Measurements from ENCODE around the gene PCDHGB1.
"Not testable (repeated sequence)": the region's sequence is repeated elsewhere in the genome, so short reads cannot be mapped to it uniquely, and the experiment has no call there.

Gene PCDHGB1

DNA sequence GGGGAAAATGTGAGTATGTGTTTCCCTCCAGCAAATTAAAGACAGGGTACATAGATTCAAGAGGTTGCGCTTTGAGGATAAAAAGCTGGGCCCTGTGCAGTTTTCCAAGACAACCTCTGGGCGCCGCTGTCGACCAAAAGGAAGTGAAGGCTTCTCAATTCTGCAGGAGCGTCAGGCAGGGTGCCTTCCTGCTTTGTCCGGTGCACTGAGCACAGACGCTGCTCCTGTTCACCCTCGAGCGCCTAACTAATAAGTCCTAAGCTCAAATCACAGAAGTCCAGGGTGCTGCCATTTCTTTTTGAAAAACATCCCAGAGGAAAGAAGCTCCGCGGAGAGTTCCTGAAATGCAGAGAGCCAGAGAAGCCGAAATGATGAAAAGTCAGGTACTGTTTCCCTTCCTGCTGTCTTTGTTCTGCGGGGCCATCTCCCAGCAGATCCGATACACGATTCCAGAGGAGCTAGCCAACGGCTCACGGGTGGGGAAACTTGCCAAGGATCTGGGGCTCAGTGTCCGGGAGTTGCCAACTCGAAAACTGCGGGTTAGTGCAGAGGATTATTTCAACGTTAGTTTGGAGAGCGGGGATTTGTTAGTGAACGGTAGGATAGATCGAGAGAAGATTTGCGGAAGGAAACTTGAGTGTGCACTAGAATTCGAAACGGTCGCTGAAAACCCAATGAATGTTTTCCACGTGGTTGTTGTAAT lies at the start of gene PCDHGB1:
PCDHGB1 (plus strand) TSS at position 183 of the 703 bp plus-strand sequence; CDS start at position 345, 162 bp downstream.
- peak; percentile 87 for DNase-seq

GRCh38 chr5:141303756-141304155 lies 46.1 kb upstream of the PCDHGB1 start, which contains the start of gene SLC25A2:
Gene SLC25A2, minus strand, starts transcription at chr5:141304049. Its CDS starts 184 bp downstream, at chr5:141303865.
- DNase-seq, result no peak

DNA sequence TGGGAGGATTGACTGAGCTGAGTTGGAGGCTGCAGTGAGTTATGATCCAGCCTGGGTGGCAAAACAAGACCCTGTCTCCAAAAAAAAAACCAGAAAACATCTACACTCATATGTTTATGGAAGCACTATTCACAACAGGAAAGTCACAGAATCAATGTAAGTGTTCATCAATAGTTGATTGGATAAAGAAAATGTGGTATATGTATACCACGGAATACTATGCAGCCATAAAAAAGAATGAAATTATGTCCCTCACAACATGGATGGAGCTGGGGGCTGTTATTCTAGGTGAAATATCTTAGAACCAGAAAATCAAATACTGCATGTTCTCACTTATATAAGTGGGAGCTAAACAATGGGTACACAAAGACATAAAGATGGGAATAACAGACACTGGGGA lies 43.3 kb upstream of the PCDHGB1 start:
- DNase-seq, result no peak

- no peak for DNase-seq
Measured at GRCh38 chr5:141313711-141314110, 36.2 kb upstream of the PCDHGB1 start.

DNA sequence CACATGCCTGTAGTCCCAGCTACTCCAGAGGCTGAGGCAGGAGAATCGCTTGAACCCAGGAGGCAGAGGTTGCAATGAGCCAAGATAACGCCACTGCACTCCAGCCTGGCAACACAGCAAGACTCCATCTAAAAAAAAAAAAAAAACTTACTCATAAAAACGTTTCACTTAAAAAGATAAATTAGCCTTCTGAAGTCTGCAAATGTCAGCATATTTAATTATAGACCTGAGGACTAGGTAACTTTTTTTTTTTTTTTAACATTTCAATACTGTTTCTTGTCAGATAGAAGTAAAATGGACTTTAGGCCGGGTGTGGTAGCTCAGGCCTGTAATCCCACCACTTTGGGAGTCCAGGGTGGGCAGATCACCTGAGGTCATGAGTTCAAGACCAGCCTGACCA lies 32.9 kb upstream of the PCDHGB1 start:
- not testable (repeated sequence) for DNase-seq

DNA sequence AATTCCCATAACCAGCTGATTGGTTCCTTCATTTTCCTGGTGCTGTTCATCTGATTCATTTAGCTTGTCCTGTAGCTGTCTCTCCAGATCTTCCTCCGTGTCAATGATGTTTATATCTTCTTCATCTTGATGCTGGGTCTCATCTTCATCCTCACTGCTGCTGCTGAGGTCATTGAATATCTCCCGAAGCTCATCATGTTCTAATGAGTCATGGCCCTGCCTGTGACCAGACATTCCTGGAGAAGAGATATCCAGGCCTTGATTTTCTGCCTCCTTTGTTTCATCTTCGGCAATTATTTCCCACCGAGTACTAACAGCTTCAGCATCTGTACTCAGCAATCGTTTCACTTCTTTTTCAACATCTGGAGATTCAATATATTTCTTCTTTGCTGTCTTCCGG lies 30.7 kb upstream of the PCDHGB1 start:
- DNase-seq, result no peak

- DNase-seq, result no peak
Measured at GRCh38 chr5:141319699-141320098, 30.2 kb upstream of the PCDHGB1 start.

DNA sequence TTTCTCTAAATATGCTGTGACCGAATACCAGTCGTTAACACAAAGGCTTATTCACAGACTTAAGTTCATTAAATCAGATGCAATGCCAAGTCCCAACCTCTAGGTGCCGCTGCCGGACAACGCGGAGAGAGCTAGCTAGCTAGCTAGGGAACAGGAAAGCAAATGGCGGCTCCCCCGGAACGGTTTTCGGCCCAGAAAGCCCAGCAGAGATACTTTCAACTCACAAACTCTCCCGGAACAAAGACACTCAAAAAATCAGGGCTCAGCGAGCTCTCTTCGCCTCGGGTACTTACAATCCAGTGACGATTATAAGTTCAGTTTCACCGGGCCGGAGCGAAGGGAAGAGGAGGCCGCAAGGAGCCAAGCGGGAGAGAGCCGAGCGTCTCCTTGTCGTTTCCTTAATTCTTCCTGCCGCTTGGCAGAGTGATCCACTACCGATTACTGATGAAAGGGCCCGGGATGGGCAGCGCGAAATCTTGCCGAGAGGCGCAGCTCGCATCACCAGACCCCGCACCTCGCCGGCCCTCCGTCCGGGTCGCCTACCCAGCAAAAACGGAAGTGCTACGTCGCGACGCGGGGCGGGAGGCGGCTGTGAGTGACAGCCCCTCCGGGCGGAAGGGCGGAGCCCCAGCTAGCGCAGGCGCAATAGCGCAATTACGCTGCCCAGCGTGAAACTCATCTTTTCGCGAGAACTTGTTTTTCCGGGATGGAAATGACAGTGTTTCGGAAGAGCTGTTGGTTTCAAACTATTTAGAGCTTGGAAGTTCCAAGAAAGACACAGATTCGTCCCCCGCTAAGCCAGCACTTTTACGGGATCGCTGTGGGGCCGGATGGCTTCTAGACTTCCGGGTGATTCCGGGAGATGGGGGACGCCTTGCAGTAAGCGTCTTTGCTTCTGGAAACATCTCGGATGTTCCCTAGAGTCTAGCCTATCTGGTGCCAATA lies 29.4 kb upstream of the PCDHGB1 start, which contains the start of gene TAF7:
TAF7 (minus strand) TSS at position 560 of the 945 bp plus-strand sequence. CDS start 740 bp downstream, outside the sequence.
- DNase-seq, result peak; percentile 96

- DNase-seq, result no peak
Measured at GRCh38 chr5:141322261-141322660, 27.6 kb upstream of the PCDHGB1 start.

GRCh38 chr5:141326088-141326854 lies 23.6 kb upstream of the PCDHGB1 start:
- DNase-seq, result peak; percentile 71

DNA sequence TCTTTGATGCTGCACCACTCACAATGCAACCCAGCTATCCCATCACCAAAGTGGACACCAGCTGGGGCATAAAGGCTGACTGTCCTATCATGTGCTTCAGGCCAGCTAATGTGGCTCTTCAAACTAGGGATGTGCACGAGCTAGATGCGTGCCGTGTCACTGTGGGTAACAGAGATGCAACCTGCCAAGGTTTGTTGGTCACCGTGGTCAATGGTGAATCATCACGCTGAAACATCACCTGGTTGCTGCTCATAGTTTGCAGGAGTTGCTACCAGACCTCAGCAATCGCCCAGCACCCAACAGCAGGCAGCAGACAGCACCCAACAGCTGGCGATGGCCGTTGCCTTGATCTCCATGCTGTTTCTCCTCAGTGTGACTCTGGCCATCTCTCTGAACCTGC lies 21.7 kb upstream of the PCDHGB1 start:
- no peak for DNase-seq

DNA sequence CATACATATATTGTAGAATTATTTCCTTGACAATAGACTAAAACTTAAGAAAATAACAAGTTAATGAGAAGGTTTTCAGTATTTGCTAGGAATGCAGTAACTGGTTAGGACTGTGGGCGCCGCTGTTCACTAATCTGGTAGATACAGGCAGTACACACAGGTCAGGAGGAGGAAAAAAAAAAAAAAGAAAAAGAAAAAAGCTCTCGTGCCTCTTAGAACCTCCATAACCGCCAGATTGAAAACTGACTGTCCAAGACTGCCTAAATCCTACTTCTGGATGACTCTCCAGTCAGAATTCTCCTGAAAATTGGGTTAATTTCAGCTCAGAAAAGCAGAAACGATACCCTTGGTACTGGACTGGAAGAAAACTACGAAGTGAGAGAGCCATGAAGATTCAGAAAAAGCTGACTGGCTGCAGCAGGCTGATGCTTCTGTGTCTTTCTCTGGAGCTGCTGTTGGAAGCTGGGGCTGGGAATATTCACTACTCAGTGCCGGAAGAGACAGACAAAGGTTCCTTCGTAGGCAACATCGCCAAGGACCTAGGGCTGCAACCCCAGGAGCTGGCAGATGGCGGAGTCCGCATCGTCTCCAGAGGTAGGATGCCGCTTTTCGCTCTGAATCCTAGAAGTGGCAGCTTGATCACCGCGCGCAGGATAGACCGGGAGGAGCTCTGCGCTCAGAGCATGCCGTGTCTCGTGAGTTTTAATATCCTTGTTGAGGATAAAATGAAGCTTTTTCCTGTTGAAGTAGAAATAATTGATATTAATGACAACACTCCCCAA lies 19.4 kb upstream of the PCDHGB1 start, which contains the start of gene PCDHGA1:
PCDHGA1 (plus strand) TSS at position 216 of the 782 bp plus-strand sequence.
- no peak for DNase-seq

- not testable (repeated sequence) for DNase-seq
Measured at GRCh38 chr5:141332571-141332970, 17.3 kb upstream of the PCDHGB1 start.

- no peak for DNase-seq
Measured at GRCh38 chr5:141338538-141339306, 11.2 kb upstream of the PCDHGB1 start, which contains the start of gene PCDHGA2. Gene PCDHGA2, plus strand, starts transcription at chr5:141338760.

DNA sequence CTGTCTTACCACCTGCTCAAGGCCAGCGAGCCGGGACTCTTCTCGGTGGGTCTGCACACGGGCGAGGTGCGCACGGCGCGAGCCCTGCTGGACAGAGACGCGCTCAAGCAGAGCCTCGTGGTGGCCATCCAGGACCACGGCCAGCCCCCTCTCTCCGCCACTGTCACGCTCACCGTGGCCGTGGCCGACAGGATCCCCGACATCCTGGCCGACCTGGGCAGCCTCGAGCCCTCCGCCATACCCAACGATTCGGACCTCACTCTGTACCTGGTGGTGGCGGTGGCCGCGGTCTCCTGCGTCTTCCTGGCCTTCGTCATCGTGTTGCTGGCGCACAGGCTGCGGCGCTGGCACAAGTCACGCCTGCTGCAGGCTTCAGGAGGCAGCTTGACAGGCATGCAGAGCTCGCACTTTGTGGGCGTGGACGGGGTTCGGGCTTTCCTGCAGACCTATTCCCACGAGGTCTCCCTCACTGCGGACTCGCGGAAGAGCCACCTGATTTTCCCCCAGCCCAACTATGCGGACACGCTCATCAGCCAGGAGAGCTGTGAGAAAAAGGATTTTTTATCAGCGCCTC lies 9.0 kb upstream of the PCDHGB1 start:
- DNase-seq, result not testable (repeated sequence)

- no peak for DNase-seq
Measured at GRCh38 chr5:141342773-141343172, 7.1 kb upstream of the PCDHGB1 start.

DNA sequence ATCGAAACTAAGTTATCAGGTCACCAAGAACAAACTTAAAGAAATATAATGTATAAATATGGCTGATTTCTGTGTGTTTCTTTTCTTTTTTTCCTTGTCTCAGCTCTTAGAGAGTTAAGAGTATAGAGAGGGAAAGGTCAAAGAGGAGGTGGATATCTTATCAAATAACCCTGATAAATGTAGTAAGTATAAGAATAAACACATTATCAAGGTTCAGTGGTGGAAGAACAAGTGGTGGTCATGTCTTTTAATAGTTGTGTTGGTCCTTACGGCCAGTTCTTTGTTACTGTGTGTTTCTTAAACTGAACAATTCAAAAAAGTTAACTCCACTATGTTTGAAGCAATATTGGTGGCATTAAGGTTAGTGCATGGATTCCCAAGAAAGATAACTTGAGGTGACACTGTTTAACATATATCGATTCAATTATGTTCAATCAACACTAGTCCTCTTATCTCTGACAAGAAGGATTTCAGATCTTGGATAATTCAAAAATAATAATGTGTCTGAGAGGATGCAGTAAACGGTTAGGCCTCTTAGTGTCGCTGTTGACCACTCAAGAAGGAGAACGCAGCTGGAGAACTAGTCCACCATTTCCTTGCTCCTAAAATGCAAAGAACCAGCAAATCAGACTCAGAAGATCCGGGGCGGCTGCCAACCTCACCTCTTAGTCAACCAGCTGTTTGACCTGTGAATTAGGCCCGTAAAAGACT lies 6.5 kb upstream of the PCDHGB1 start, which contains the start of gene PCDHGA3:
PCDHGA3 (plus strand) TSS at position 588 of the 711 bp plus-strand sequence. CDS start 205 bp downstream, outside the sequence.
- no peak for DNase-seq

- DNase-seq, result no peak
Measured at GRCh38 chr5:141343953-141344463, 5.9 kb upstream of the PCDHGB1 start.

- no peak for DNase-seq
Measured at GRCh38 chr5:141345327-141345726, 4.6 kb upstream of the PCDHGB1 start.
